ENCODE results near the gene SPI1. TPM values are rescaled to one million over a fixed set of nuclear protein-coding genes. Genes with fewer than 3 reads are reported as not detected.

The SPI1 gene
- total and polyA plus RNA-seq, 12 donors: 2.7 to 79.2 (median 41.8) TPM

GRCh38 chr11:47340980-47341775 lies 37.2 kb downstream of the SPI1 start:
- H3K27me3 ChIP-seq: no peaks in the 10 kb centered on the region
- WGBS, 4 donors: 60 to 78% (median 67%) methylated on average over 14 to 18 of the region's 18 CpGs
- no peak for TF ChIP-seq POLR2A (IDR thresholded peaks at IDR 0.05)
- no peak for TF ChIP-seq CTCF (IDR thresholded peaks at IDR 0.05)
- no peak overlapping the region for H3K4me3 ChIP-seq
- H3K36me3 ChIP-seq (replicated peaks in 1 of 2): no peaks in the 10 kb centered on the region
- no peaks in the 10 kb centered on the region for H3K9me3 ChIP-seq (replicated peaks in 1 of 3)
- peak in 1 of 7 donors; percentile 21 for DNase-seq
- no peaks in the 10 kb centered on the region for H3K4me1 ChIP-seq (replicated peaks in 1 of 2)
- H3K27ac ChIP-seq: no peak overlapping the region
- intact Hi-C loops (cut with DNase I): loop anchor here in 1 of 2 donors (10.0 kb wide), 1 partner anchor 446 kb away; no protein-coding TSS in a partner anchor

GRCh38 chr11:47340010-47340409 lies 38.3 kb downstream of the SPI1 start:
- Histone ChIP-seq H3K36me3 (replicated peaks in 1 of 2) (no peaks in the 10 kb centered on the region), H3K9me3 (replicated peaks in 1 of 3) (no peaks in the 10 kb centered on the region), H3K4me1 (replicated peaks in 1 of 2) (no peaks in the 10 kb centered on the region), H3K4me3 (no peak overlapping the region), H3K27me3 (no peaks in the 10 kb centered on the region), H3K27ac (no peak overlapping the region)
- TF ChIP-seq CTCF (IDR thresholded peaks at IDR 0.05): no peak
- no peak for TF ChIP-seq POLR2A (IDR thresholded peaks at IDR 0.05)
- intact Hi-C loops (cut with DNase I): loop anchor here in 1 of 2 donors (10.0 kb wide), 1 partner anchor 445 kb away; no protein-coding TSS in a partner anchor
- DNase-seq: no peak
- 74 to 92% (median 87%) methylated on average over 9 of the region's 9 CpGs for WGBS, 4 donors

- Histone ChIP-seq H3K9me3 (replicated peaks in 1 of 3) (no peaks in the 10 kb centered on the region), H3K4me1 (replicated peaks in 1 of 2) (no peaks in the 10 kb centered on the region), H3K4me3 (no peak overlapping the region), H3K36me3 (replicated peaks in 1 of 2) (no peaks in the 10 kb centered on the region), H3K27ac (no peak overlapping the region), H3K27me3 (no peaks in the 10 kb centered on the region)
- intact Hi-C loops (cut with DNase I): no loop called here
- 87 to 90% (median 87%) methylated on average over 14 to 27 of the region's 27 CpGs for WGBS, 4 donors
- no peak for DNase-seq
- TF ChIP-seq POLR2A (IDR thresholded peaks at IDR 0.05) (no peak), CTCF (IDR thresholded peaks at IDR 0.05) (no peak)
These were observed 39.7 kb downstream of the SPI1 start for GRCh38 chr11:47338396-47339241.

GRCh38 chr11:47337229-47337924 lies 41.0 kb downstream of the SPI1 start:
- DNase-seq: no peak
- no peak overlapping the region for H3K27ac ChIP-seq
- H3K27me3 ChIP-seq: no peaks in the 10 kb centered on the region
- TF ChIP-seq CTCF (IDR thresholded peaks at IDR 0.05): no peak
- no peak for TF ChIP-seq POLR2A (IDR thresholded peaks at IDR 0.05)
- intact Hi-C loops (cut with DNase I): no loop called here
- no peaks in the 10 kb centered on the region for H3K4me1 ChIP-seq (replicated peaks in 1 of 2)
- H3K9me3 ChIP-seq (replicated peaks in 1 of 3): no peaks in the 10 kb centered on the region
- 91 to 93% (median 92%) methylated on average over 34 of the region's 34 CpGs for WGBS, 4 donors
- no peaks in the 10 kb centered on the region for H3K36me3 ChIP-seq (replicated peaks in 1 of 2)
- no peak overlapping the region for H3K4me3 ChIP-seq
